Measurements from ENCODE around the gene AKIRIN1.
"Not testable (repeated sequence)": the region's sequence is repeated elsewhere in the genome, so short reads cannot be mapped to it uniquely, and the experiment has no call there.

Gene AKIRIN1

GRCh38 chr1:39044762-39045161, 53.7 kb downstream of the AKIRIN1 start:
- DNase-seq (ENCODE audit: low read depth in 1 of 2, low spot score in 1 of 2) = no peak

GRCh38 chr1:39045231-39045630, 54.2 kb downstream of the AKIRIN1 start:
- DNase-seq (ENCODE audit: low read depth in 1 of 2, low spot score in 1 of 2) = no peak

GRCh38 chr1:39046613-39047210, 55.6 kb downstream of the AKIRIN1 start:
- DNase-seq (ENCODE audit: low read depth in 1 of 2, low spot score in 1 of 2) = no peak

GRCh38 chr1:39047374-39048229, 56.5 kb downstream of the AKIRIN1 start:
- no peak for DNase-seq (ENCODE audit: low read depth in 1 of 2, low spot score in 1 of 2)

GRCh38 chr1:39048745-39049370, 57.8 kb downstream of the AKIRIN1 start:
- DNase-seq (ENCODE audit: low read depth in 1 of 2, low spot score in 1 of 2) = no peak

GRCh38 chr1:39050001-39050400, 58.9 kb downstream of the AKIRIN1 start:
- DNase-seq (ENCODE audit: low read depth in 1 of 2, low spot score in 1 of 2) = no peak

GRCh38 chr1:39051193-39051850, 60.2 kb downstream of the AKIRIN1 start:
- DNase-seq (ENCODE audit: low read depth in 1 of 2, low spot score in 1 of 2) = not testable (repeated sequence)

- DNase-seq (ENCODE audit: low read depth in 1 of 2, low spot score in 1 of 2) = no peak
Measured at GRCh38 chr1:39051956-39052355, 60.9 kb downstream of the AKIRIN1 start.

GRCh38 chr1:39055213-39055710, 64.2 kb downstream of the AKIRIN1 start:
- DNase-seq (ENCODE audit: low read depth in 1 of 2, low spot score in 1 of 2) = not testable (repeated sequence)
